Measurements from ENCODE around the gene CSDE1.

- TF ChIP-seq TAF1 (IDR thresholded peaks at IDR 0.05; ENCODE audit: borderline replicate concordance, low read depth, low read length) = no peak
- TF ChIP-seq POLR2A (IDR thresholded peaks at IDR 0.05; ENCODE audit: low read depth, low read length) = no peak
- TF ChIP-seq POLR2AphosphoS5 (IDR thresholded peaks at IDR 0.05; ENCODE audit: low read depth, low read length) = no peak
Observed at GRCh38 chr1:114701931-114702330, 55.9 kb downstream of the CSDE1 start.
